Esophagus (tissue), 2 donors: ENCODE measurements around the gene ZNF260. TPM values are rescaled to one million over a fixed set of nuclear protein-coding genes. Genes with fewer than 3 reads are reported as not detected.

ENCODE experiments used
- H3K27ac ChIP-seq, 2 donors: one replicate each; pipeline ENCODE4 v1.5.1; 2013; ENCODE audit warnings: low read depth in 2 of 2, mild to moderate bottlenecking in 2 of 2, inconsistent platforms in 1 of 2, low read length in 1 of 2, moderate library complexity in 1 of 2
- H3K27me3 ChIP-seq, 2 donors: one replicate each; pipeline ENCODE4 v1.6.1; 2013; ENCODE audit warnings: low read length in 2 of 2, control low read depth in 1 of 2, mild to moderate bottlenecking in 1 of 2; ENCODE audit not compliant: insufficient read depth in 2 of 2, control insufficient read depth in 1 of 2
- H3K36me3 ChIP-seq, 2 donors: one replicate each; pipeline ENCODE4 v1.6.1; 2013; ENCODE audit warnings: low read length in 1 of 2; ENCODE audit not compliant: control insufficient read depth in 2 of 2, insufficient read depth in 2 of 2
- H3K4me1 ChIP-seq, 2 donors: one replicate each; pipeline ENCODE4 v1.6.1; 2013; ENCODE audit warnings: low read length in 1 of 2; ENCODE audit not compliant: control insufficient read depth in 2 of 2, insufficient read depth in 2 of 2
- H3K4me3 ChIP-seq, 2 donors: one replicate each; pipeline ENCODE4 v1.5.1; 2013; ENCODE audit warnings: low read length in 2 of 2, mild to moderate bottlenecking in 2 of 2, low read depth in 1 of 2, moderate library complexity in 1 of 2
- H3K9me3 ChIP-seq, 2 donors: one replicate each; pipeline ENCODE4 v1.6.1; 2013; ENCODE audit warnings: mild to moderate bottlenecking in 2 of 2, low read depth in 1 of 2, low read length in 1 of 2, moderate library complexity in 1 of 2; ENCODE audit not compliant: control insufficient read depth in 2 of 2, insufficient read depth in 1 of 2
- WGBS, 2 donors: extraction: QIAGEN DNeasy Blood & Tissue Kit; methylation state at CpG; one replicate each; pipeline ENCODE4 v1.1.7; 2013; 5-methylcytosine and 5-hydroxymethylcytosine counted together
- polyA plus RNA-seq, 2 donors: library from polyadenylated mRNA; stranded (reverse); fragments of 200-250 nt; gene quantifications; one replicate each; pipeline ENCODE4 v1.2.3, GENCODE V29; 2013
- donor health status: healthy with polysubstance abuse.
- donor health status: Bipolar disorder and iron deficiency.

The ZNF260 gene
- 1 to 10 TPM; 2.7 to 2.8 TPM for polyA plus RNA-seq

- Histone ChIP-seq H3K4me1 (peaks cover 2 to 5% of the 10 kb centered on the region in 2 donors), H3K36me3 (no peaks in the 10 kb centered on the region), H3K4me3 (peak within 1 kb of the TSS; percentile 78 to 94), H3K9me3 (peaks cover 3 to 8% of the 10 kb centered on the region in 2 donors), H3K27ac (peak within 1 kb of the TSS; percentile 98 to 99), H3K27me3 (no peaks in the 10 kb centered on the region)
- WGBS, 2 donors: 0% methylated on average over 55 of the region's 55 CpGs
These were observed at the start of gene ZNF260 for GRCh38 chr19:36528194-36528920. TSS of gene ZNF260 (minus strand) at chr19:36528271. CDS start at chr19:36515238, 13,033 bp downstream.

GRCh38 chr19:36577271-36577996 lies 49.4 kb upstream of the ZNF260 start:
- Histone ChIP-seq H3K4me3 (no peak overlapping the region), H3K4me1 (peaks cover 0 to 2% of the 10 kb centered on the region in 2 donors), H3K27ac (no peak overlapping the region), H3K36me3 (peaks cover 4 to 10% of the 10 kb centered on the region in 2 donors), H3K9me3 (peaks cover 0 to 7% of the 10 kb centered on the region in 2 donors), H3K27me3 (no peaks in the 10 kb centered on the region)
- WGBS, 2 donors: 93 to 94% methylated on average over 3 of the region's 3 CpGs

GRCh38 chr19:36574741-36575140 lies 46.7 kb upstream of the ZNF260 start:
- Histone ChIP-seq H3K9me3 (peaks cover 0 to 5% of the 10 kb centered on the region in 2 donors), H3K4me1 (peaks cover 0 to 2% of the 10 kb centered on the region in 2 donors), H3K36me3 (peaks cover 4 to 8% of the 10 kb centered on the region in 2 donors), H3K4me3 (peak overlapping the region in 1 of 2 donors; percentile 80), H3K27me3 (no peaks in the 10 kb centered on the region), H3K27ac (no peak overlapping the region)
- WGBS, 2 donors: 45 to 50% methylated on average over 2 of the region's 2 CpGs

GRCh38 chr19:36573895-36574720 lies 46.0 kb upstream of the ZNF260 start:
- 21 to 23% methylated on average over 18 of the region's 18 CpGs for WGBS, 2 donors
- no peaks in the 10 kb centered on the region for H3K27me3 ChIP-seq
- peaks cover 0 to 5% of the 10 kb centered on the region in 2 donors for H3K9me3 ChIP-seq

GRCh38 chr19:36573020-36573894 lies 45.2 kb upstream of the ZNF260 start, which contains the start of gene ZNF529:
TSS of gene ZNF529 (minus strand) at chr19:36573292. CDS start at chr19:36572346, 946 bp downstream.
- peak within 1 kb of the TSS; percentile 80 to 100 for H3K4me3 ChIP-seq
- H3K36me3 ChIP-seq: peaks cover 2 to 3% of the 10 kb centered on the region in 2 donors
- no peaks in the 10 kb centered on the region for H3K9me3 ChIP-seq
- H3K27ac ChIP-seq: peak within 1 kb of the TSS; percentile 88 to 94
- peaks cover 0 to 2% of the 10 kb centered on the region in 2 donors for H3K4me1 ChIP-seq
- H3K27me3 ChIP-seq: no peaks in the 10 kb centered on the region
- 0% methylated on average over 66 of the region's 66 CpGs for WGBS, 2 donors

More at GRCh38 chr19:36573895-36574720, 46.0 kb upstream of the ZNF260 start:
- H3K4me1 ChIP-seq: peaks cover 0 to 2% of the 10 kb centered on the region in 2 donors
- peak overlapping the region; percentile 88 to 94 for H3K27ac ChIP-seq
- peaks cover 2 to 8% of the 10 kb centered on the region in 2 donors for H3K36me3 ChIP-seq
- peak overlapping the region; percentile 80 to 100 for H3K4me3 ChIP-seq

GRCh38 chr19:36572593-36573019 lies 44.5 kb upstream of the ZNF260 start:
- Histone ChIP-seq H3K27ac (peak overlapping the region; percentile 88 to 94), H3K27me3 (no peaks in the 10 kb centered on the region), H3K36me3 (peaks cover 2 to 3% of the 10 kb centered on the region in 2 donors), H3K9me3 (no peaks in the 10 kb centered on the region), H3K4me1 (peaks cover 0 to 2% of the 10 kb centered on the region in 2 donors), H3K4me3 (peak overlapping the region; percentile 80 to 100)
- WGBS, 2 donors: 1 to 2% methylated on average over 11 of the region's 11 CpGs

GRCh38 chr19:36564391-36564790 lies 36.3 kb upstream of the ZNF260 start:
- Histone ChIP-seq H3K9me3 (peaks cover 12 to 20% of the 10 kb centered on the region in 2 donors), H3K27me3 (no peaks in the 10 kb centered on the region), H3K4me3 (no peak overlapping the region), H3K27ac (no peak overlapping the region), H3K36me3 (peaks cover 4 to 9% of the 10 kb centered on the region in 2 donors), H3K4me1 (no peaks in the 10 kb centered on the region)
- WGBS, 2 donors: 96% methylated on average over 1 of the region's 1 CpG

- H3K36me3 ChIP-seq: peaks cover 12 to 17% of the 10 kb centered on the region in 2 donors
- H3K27ac ChIP-seq: no peak overlapping the region
- no peak overlapping the region for H3K4me3 ChIP-seq
- H3K4me1 ChIP-seq: no peaks in the 10 kb centered on the region
- no peaks in the 10 kb centered on the region for H3K27me3 ChIP-seq
- H3K9me3 ChIP-seq: peaks cover 7 to 17% of the 10 kb centered on the region in 2 donors
- WGBS, 2 donors: 96 to 99% methylated on average over 5 of the region's 5 CpGs
These were observed 19.1 kb upstream of the ZNF260 start for GRCh38 chr19:36547001-36547732.
